ENCODE results near the gene CLEC10A. TPM values are rescaled to one million over a fixed set of nuclear protein-coding genes. Genes with fewer than 3 reads are reported as not detected.

The CLEC10A gene
- total and polyA plus RNA-seq, 2 donors (not counting 3 experiments of a cell fraction or from before 2014, with no cell fraction given): 0.14 TPM; not detected in 1

- ChIA-PET POLR2A (interaction anchor here (1.0 to 3.5 kb wide), 5 partner anchors 8 to 25 kb away, joined by 3 to 23 read pairs (median 5); partner anchors contain the start of gene BCL6B), CTCF (interaction anchor here (0.6 to 1.7 kb wide), 9 partner anchors 8 to 191 kb away, joined by 3 to 15 read pairs (median 4); partner anchors contain the start of gene BCL6B)
- H3K27me3 ChIP-seq (ENCODE audit: control insufficient read depth in 2 of 2, insufficient read depth in 2 of 2, low read length in 2 of 2): no peaks in the 10 kb centered on the region
- peaks cover 7% of the 10 kb centered on the region for H3K79me2 ChIP-seq (ENCODE audit: control insufficient read depth, insufficient read depth, low read length)
- peaks cover 5% of the 10 kb centered on the region in 2 experiments for H3K36me3 ChIP-seq (ENCODE audit: control insufficient read depth in 2 of 2, extremely low read depth in 1 of 2, insufficient read depth in 2 of 2, low read length in 2 of 2)
- dilution Hi-C loops (cut with MboI; ENCODE audit: extremely low pct_ligation_motif_present, low sequenced_read_pairs): no loop called here
- H3K9ac ChIP-seq (replicated peaks; ENCODE audit: extremely low read depth, insufficient read depth, low read length): peak overlapping the region; percentile 79
- peak overlapping the region in 2 of 3 experiments; percentile 55 to 61 for H3K4me3 ChIP-seq (replicated peaks in 1 of 3; ENCODE audit: insufficient read depth in 1 of 3, low read depth in 1 of 3, low read length in 3 of 3)
- peak overlapping the region; percentile 5 for H2AFZ ChIP-seq (ENCODE audit: low read depth, low read length)
- TF ChIP-seq MYC (IDR thresholded peaks at IDR 0.05; ENCODE audit: low read depth, low read length) (no peak), POLR2A (IDR thresholded peaks at IDR 0.05; ENCODE audit: low read depth, low read length) (peak; percentile 83), MAX (IDR thresholded peaks at IDR 0.05; ENCODE audit: insufficient read depth, insufficient read length) (no peak), GATA2 (IDR thresholded peaks at IDR 0.05; ENCODE audit: insufficient read depth, insufficient read length, low read depth, low read length) (no peak), JUN (IDR thresholded peaks at IDR 0.05; ENCODE audit: borderline replicate concordance, insufficient read depth, insufficient read length, low read depth) (no peak)
- FAIRE-seq: no peak
- no peaks in the 10 kb centered on the region for H4K20me1 ChIP-seq (replicated peaks; ENCODE audit: control insufficient read depth, extremely low read depth, insufficient read depth, low read length)
- H3K27ac ChIP-seq (ENCODE audit: insufficient read depth, low read depth, low read length): peak overlapping the region; percentile 84
- peak overlapping the region; percentile 59 for H3K4me2 ChIP-seq (ENCODE audit: insufficient read depth, low read length)
- intact Hi-C loops (cut with micrococcal nuclease): loop anchor here (1.0 kb wide), 1 partner anchor 13 kb away; no protein-coding TSS in a partner anchor
- TSS peak; percentile 98 for BruUV-seq (replicated peaks)
- H3K9me3 ChIP-seq (replicated peaks; ENCODE audit: control insufficient read depth, insufficient read depth, low read length): no peaks in the 10 kb centered on the region
- peak; percentile 71 for DNase-seq (ENCODE audit: low read depth, low spot score)
- no peaks in the 10 kb centered on the region for H3K9me1 ChIP-seq (replicated peaks; ENCODE audit: control insufficient read depth, extremely low read depth, insufficient read depth, low read length)
- H3K4me1 ChIP-seq (ENCODE audit: control insufficient read depth, extremely low read depth, insufficient read depth, low read length): peaks cover 34% of the 10 kb centered on the region
Observed at GRCh38 chr17:7034955-7035590, 45.0 kb downstream of the CLEC10A start.

- peak overlapping the region; percentile 98 for H3K27ac ChIP-seq (ENCODE audit: insufficient read depth, low read depth, low read length)
- no peaks in the 10 kb centered on the region for H3K27me3 ChIP-seq (ENCODE audit: control insufficient read depth in 2 of 2, insufficient read depth in 2 of 2, low read length in 2 of 2)
- DNase-seq (ENCODE audit: low read depth, low spot score): peak; percentile 92
- dilution Hi-C loops (cut with MboI; ENCODE audit: extremely low pct_ligation_motif_present, low sequenced_read_pairs) (no loop called here), intact Hi-C loops (cut with micrococcal nuclease) (loop anchor here (10.0 kb wide), 1 partner anchor 825 kb away; the partner anchor contains the start of genes CYB5D1, NAA38 and TMEM88)
- H2AFZ ChIP-seq (ENCODE audit: low read depth, low read length): no peak overlapping the region
- H3K4me1 ChIP-seq (ENCODE audit: control insufficient read depth, extremely low read depth, insufficient read depth, low read length): peaks cover 59% of the 10 kb centered on the region
- peaks cover 38% of the 10 kb centered on the region for H3K79me2 ChIP-seq (ENCODE audit: control insufficient read depth, insufficient read depth, low read length)
- FAIRE-seq: peak; percentile 97
- TF ChIP-seq MAX (IDR thresholded peaks at IDR 0.05; ENCODE audit: insufficient read depth, insufficient read length): peak; percentile 33
- no peak for TF ChIP-seq MYC (IDR thresholded peaks at IDR 0.05; ENCODE audit: low read depth, low read length)
- peak; percentile 41 for TF ChIP-seq FOS (IDR thresholded peaks at IDR 0.05; ENCODE audit: borderline replicate concordance, insufficient read depth, low read length)
- no peak for TF ChIP-seq POLR2A (IDR thresholded peaks at IDR 0.05; ENCODE audit: low read depth, low read length)
- peak; percentile 92 for TF ChIP-seq POLR2AphosphoS5 (IDR thresholded peaks at IDR 0.05; ENCODE audit: insufficient read depth, low read depth, low read length)
- peak; percentile 74 for TF ChIP-seq JUN (IDR thresholded peaks at IDR 0.05; ENCODE audit: borderline replicate concordance, insufficient read depth, insufficient read length, low read depth)
- TF ChIP-seq EZH2 (IDR thresholded peaks at IDR 0.05; ENCODE audit: borderline replicate concordance, low read depth, low read length, severe bottlenecking): no peak
- TF ChIP-seq CTCF (IDR thresholded peaks at IDR 0.05; ENCODE audit: extremely low read depth in 1 of 2, insufficient read depth in 1 of 2, low read depth in 1 of 2, low read length in 2 of 2): no peak
- TF ChIP-seq GATA2 (IDR thresholded peaks at IDR 0.05; ENCODE audit: insufficient read depth, insufficient read length, low read depth, low read length): peak; percentile 60
- H3K9me3 ChIP-seq (replicated peaks; ENCODE audit: control insufficient read depth, insufficient read depth, low read length): no peaks in the 10 kb centered on the region
- ChIA-PET POLR2A (no interaction called here), CTCF (interaction anchor here (1.0 kb wide), 1 partner anchor 16 kb away, joined by 4 read pairs; no protein-coding TSS in a partner anchor)
- H4K20me1 ChIP-seq (replicated peaks; ENCODE audit: control insufficient read depth, extremely low read depth, insufficient read depth, low read length): no peaks in the 10 kb centered on the region
- H3K4me2 ChIP-seq (ENCODE audit: insufficient read depth, low read length): peak overlapping the region; percentile 62
- H3K9me1 ChIP-seq (replicated peaks; ENCODE audit: control insufficient read depth, extremely low read depth, insufficient read depth, low read length): no peaks in the 10 kb centered on the region
- no peak overlapping the region for H3K4me3 ChIP-seq (replicated peaks in 1 of 3; ENCODE audit: insufficient read depth in 1 of 3, low read depth in 1 of 3, low read length in 3 of 3)
- H3K36me3 ChIP-seq (ENCODE audit: control insufficient read depth in 2 of 2, extremely low read depth in 1 of 2, insufficient read depth in 2 of 2, low read length in 2 of 2): peaks cover 25 to 39% of the 10 kb centered on the region in 2 experiments
- no TSS peak for BruUV-seq (replicated peaks)
- peak overlapping the region; percentile 78 for H3K9ac ChIP-seq (replicated peaks; ENCODE audit: extremely low read depth, insufficient read depth, low read length)
Observed at GRCh38 chr17:7029659-7030058, 50.4 kb downstream of the CLEC10A start.

Measured in endothelial cell of umbilical vein (primary cell).